HepG2 (cell line): ENCODE data around the gene PVALB.

ENCODE experiments used
- ATF3 ChIP-seq: sonication (generic); formaldehyde crosslinking; IDR thresholded peaks from 2 replicates; pipeline ENCODE4 v1.4.0; 2020; ENCODE audit warnings: missing genetic modification reagents
- FOSL1 ChIP-seq: sonication (generic); formaldehyde crosslinking; IDR thresholded peaks from 2 replicates; pipeline ENCODE4 v1.9.0; 2021; ENCODE audit warnings: missing genetic modification reagents, borderline replicate concordance
- NFRKB ChIP-seq: fragments of 450-650 bp; IDR thresholded peaks from 2 replicates; pipeline ENCODE4 v1.6.1; 2017

- TF ChIP-seq FOSL1 (CRISPR knock-in tag) (no peak), NFRKB (no peak), ATF3 (CRISPR knock-in tag) (no peak)
These were observed 45.3 kb downstream of the PVALB start for GRCh38 chr22:36771356-36772063.
